Motor neuron (in vitro differentiated cells): ENCODE measurements around the gene CDYL. TPM values are rescaled to one million over a fixed set of nuclear protein-coding genes. Genes with fewer than 3 reads are reported as not detected.
A peak's percentile ranks its signal among the peaks of the same experiment; 100 is the strongest.

Experiments
- ATAC-seq, 8 experiments: fragments of 200-7000 bp; cut with Tn5 transposase; replicated peaks in 6 of 8; 2 replicates each; pipeline ENCODE4 v1.8.0; 2021; ENCODE audit warnings: mild to moderate bottlenecking in 8 of 8, moderate library complexity in 8 of 8
- H3K27ac ChIP-seq, 2 donors: fragments of 250-450 bp; sonication (Bioruptor Pico); 2 replicates each; pipeline ENCODE4 v1.9.0; 2021; ENCODE audit warnings: antibody characterized with exemption in 2 of 2, mild to moderate bottlenecking in 2 of 2, moderate library complexity in 1 of 2
- H3K4me1 ChIP-seq, 2 donors: fragments of 250-450 bp; sonication (Bioruptor Pico); replicated peaks in 1 of 2; 2 replicates each; pipeline ENCODE4 v1.6.1; 2021; ENCODE audit warnings: antibody characterized with exemption in 2 of 2, mild to moderate bottlenecking in 2 of 2, moderate library complexity in 1 of 2
- H3K4me3 ChIP-seq, 5 donors: fragments of 250-450 bp; sonication (Bioruptor Pico); 2 replicates each; pipeline ENCODE4 v1.9.0; 2021; ENCODE audit warnings: antibody characterized with exemption in 5 of 5, mild to moderate bottlenecking in 5 of 5, moderate library complexity in 4 of 5
- WGBS, 10 experiments: fragments of 450-650 bp; shearing (Covaris generic); methylation state at CpG; one replicate each; pipeline ENCODE4 v1.0.0; 2022; 5-methylcytosine and 5-hydroxymethylcytosine counted together
- in situ Hi-C, 9 experiments: fragments of 400-800 bp; cut with MboI; loops; one replicate each; pipeline ENCODE4 v1.15.0; 2021; ENCODE audit warnings: low sequenced_read_pairs in 9 of 9, low pct_unique_long_range_greater_than_20kb in 2 of 9; ENCODE audit not compliant: unreplicated experiment in 9 of 9
- total RNA-seq, 8 experiments: library from RNA; unstranded; fragments of 300-600 nt; gene quantifications; 2 replicates each; pipeline versions ENCODE4 v1.2.3 to v1.2.4, GENCODE V29; 2022

Gene CDYL, protein sequence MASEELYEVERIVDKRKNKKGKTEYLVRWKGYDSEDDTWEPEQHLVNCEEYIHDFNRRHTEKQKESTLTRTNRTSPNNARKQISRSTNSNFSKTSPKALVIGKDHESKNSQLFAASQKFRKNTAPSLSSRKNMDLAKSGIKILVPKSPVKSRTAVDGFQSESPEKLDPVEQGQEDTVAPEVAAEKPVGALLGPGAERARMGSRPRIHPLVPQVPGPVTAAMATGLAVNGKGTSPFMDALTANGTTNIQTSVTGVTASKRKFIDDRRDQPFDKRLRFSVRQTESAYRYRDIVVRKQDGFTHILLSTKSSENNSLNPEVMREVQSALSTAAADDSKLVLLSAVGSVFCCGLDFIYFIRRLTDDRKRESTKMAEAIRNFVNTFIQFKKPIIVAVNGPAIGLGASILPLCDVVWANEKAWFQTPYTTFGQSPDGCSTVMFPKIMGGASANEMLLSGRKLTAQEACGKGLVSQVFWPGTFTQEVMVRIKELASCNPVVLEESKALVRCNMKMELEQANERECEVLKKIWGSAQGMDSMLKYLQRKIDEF
- total RNA-seq, result 100 to 1,000 TPM in 1 of 8 experiments, 10 to 100 TPM in 7; 30.4 to 103 (median 62.0) TPM

DNA sequence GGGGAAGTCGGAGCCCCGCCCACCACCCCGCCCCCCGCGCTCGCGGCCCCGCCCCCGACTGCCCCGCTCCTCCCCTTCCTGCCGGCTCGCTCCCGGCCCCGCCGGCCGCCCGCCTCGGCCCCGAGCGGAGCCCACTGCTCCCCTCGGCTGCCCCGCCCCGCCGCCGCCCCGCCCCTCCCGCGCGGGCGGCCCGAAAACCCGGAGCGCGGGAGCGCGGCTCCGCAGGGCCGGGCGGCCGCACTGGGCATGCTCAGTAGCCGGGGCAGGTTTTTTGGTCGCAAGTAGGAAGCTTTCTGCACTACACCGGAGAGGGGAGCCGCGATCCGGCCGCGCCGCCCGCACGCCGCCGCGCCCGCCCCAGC lies at the start of gene CDYL:
TSS of gene CDYL (plus strand) at position 274 of the 362 bp plus-strand sequence. CDS start 380 bp downstream, outside the sequence.
- Histone ChIP-seq H3K4me3 (peak within 1 kb of the TSS; percentile 71 to 93 (median 79)), H3K4me1 (no peaks in the 10 kb centered on the region), H3K27ac (peak within 1 kb of the TSS; percentile 72 to 93)
- ATAC-seq, result peak; percentile 63 to 84 (median 78)
- in situ Hi-C loops, result no loop called here
- WGBS, 10 experiments, result no CpG with 5 or more reads among the region's 55 CpGs

DNA sequence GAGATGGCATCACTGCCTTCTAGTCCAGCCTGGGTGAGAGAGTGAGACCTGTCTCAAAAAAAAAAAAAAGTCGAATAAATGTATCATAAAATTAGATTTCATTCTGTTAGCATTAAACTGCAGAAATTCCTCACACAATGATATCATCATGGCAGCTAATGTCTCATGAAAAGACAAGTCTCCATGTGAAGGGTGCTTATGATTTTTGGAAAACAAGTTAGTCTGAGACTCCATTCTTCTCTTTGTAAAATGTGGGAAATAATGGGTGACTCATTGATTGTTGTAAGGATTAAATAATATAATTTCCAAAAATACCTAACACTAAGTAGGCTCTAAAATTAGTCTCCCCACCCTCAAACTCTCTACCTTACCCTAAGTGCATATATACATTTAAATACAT lies 49.6 kb upstream of the CDYL start:
- no peak overlapping the region for H3K4me3 ChIP-seq
- WGBS, 10 experiments, result 43 to 100% (median 83%) methylated on average over 1 of the region's 1 CpG; no CpG with 5 or more reads in 1 of the 10 experiments
- in situ Hi-C loops, result no loop called here
- H3K4me1 ChIP-seq, result peaks cover 15 to 23% of the 10 kb centered on the region in 2 donors
- no peak overlapping the region for H3K27ac ChIP-seq
- ATAC-seq, result no peak

DNA sequence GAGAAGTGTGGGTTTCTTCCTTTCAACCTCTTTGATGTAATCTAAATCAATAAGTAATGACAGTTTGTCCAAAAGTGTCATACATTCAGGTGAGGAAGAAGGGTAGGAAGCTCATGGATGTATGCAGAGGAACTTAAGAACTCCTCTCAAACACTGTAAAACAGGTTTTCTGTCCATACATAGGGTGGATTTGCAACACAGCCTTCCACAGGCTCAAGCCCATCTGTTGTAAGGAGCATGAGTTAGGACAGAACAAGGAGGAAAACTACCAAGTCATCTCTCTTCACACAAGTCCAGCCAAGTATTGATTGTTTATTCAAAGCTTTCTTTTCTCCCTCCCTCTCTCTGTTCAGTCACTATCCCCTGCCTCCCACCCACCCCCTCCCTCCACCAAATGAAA lies 49.0 kb upstream of the CDYL start:
- Histone ChIP-seq H3K27ac (peak overlapping the region in 1 of 2 donors; percentile 52), H3K4me1 (peaks cover 15 to 23% of the 10 kb centered on the region in 2 donors), H3K4me3 (no peak overlapping the region)
- in situ Hi-C loops, result no loop called here
- ATAC-seq, result peak; percentile 35 to 74 (median 54)

DNA sequence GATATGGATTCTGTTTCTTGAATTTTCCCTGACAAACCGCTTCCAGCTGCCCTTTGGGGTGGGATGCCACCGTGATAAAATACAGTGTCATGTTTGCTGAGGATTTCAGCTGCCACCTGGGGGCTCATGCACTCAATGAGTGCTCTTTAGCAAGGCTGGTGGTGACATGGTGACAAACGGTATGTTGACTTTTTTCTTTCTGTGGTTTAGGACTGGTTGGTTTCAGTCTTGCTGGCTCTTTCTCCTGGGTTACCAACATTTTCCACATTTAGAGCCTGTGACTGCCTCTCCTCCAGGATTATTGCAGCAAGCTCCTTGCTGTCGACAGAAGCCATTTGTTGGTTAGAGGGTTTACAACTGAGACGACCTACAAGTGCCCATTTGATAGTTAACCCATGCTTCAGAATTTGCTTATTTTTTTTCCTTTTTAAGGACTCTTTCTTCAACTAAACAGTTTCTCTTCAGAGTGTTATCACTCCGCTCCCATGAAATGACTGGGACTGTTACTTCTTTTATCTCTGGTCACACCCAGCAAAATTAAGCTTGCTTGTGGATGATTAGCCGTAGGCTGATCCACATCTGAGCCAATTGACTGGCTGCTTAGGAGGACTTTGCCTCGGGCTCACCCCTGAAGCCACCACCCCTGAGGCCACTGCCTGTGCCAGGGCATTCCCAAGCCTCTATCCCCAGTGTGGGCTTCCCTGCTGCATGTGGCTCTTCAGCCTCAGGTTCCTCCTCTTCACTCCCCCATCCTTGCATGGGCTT lies 48.4 kb upstream of the CDYL start:
- WGBS, 10 experiments, result 0 to 100% (median 36%) methylated on average over 1 to 6 of the region's 8 CpGs; no CpG with 5 or more reads in 1 of the 10 experiments
- in situ Hi-C loops, result no loop called here

DNA sequence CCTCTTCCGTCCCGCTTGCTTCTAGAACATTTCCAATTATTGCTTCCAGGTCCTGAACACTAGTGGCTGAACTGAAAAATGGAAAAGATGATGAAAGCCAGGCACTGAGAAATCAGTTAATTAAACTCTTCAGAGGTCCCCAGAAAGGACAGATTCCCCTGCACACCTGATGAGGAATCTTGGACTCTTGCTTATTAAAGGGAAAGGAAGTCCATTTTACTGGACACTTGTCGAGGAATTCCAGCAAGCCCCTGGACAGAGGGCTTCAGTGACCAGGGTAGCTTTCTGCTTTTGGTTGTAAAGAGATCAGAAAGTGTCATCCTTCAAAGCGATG lies 47.8 kb upstream of the CDYL start:
- no peak for ATAC-seq
- Histone ChIP-seq H3K4me3 (no peak overlapping the region), H3K4me1 (peaks cover 20 to 26% of the 10 kb centered on the region in 2 donors), H3K27ac (peak overlapping the region in 1 of 2 donors; percentile 52)
- 65 to 100% (median 89%) methylated on average over 1 to 3 of the region's 4 CpGs; no CpG with 5 or more reads in 4 of the 10 experiments for WGBS, 10 experiments
- in situ Hi-C loops, result no loop called here

More for the DNA sequence above, 48.4 kb upstream of the CDYL start:
- Histone ChIP-seq H3K27ac (peak overlapping the region in 1 of 2 donors; percentile 52), H3K4me3 (no peak overlapping the region), H3K4me1 (peaks cover 17 to 23% of the 10 kb centered on the region in 2 donors)
- ATAC-seq, result peak; percentile 56 to 95 (median 88)

DNA sequence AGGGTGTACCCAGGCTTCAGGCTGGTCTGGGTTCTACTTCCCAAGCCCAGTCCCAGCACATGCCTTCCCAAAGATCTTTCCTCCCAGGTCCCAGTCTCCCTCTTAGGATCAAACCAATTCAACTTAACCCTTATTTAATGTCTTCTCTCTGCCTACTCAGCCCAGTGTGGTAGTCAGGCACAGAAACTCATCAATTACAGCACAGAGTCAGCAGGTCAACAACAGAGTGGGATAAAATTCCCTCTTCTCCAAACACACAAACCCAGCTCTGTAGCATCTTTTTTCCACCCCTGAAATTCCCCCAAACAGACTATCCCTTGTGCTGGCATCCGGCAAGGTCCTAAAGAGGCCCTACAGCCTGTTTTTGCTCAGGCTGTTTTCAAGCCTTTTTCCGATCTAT lies 47.3 kb upstream of the CDYL start:
- Histone ChIP-seq H3K4me1 (peaks cover 20 to 26% of the 10 kb centered on the region in 2 donors), H3K27ac (no peak overlapping the region), H3K4me3 (no peak overlapping the region)
- in situ Hi-C loops, result no loop called here
- 20 to 83% (median 76%) methylated on average over 1 to 2 of the region's 2 CpGs; no CpG with 5 or more reads in 4 of the 10 experiments for WGBS, 10 experiments
- ATAC-seq, result no peak

DNA sequence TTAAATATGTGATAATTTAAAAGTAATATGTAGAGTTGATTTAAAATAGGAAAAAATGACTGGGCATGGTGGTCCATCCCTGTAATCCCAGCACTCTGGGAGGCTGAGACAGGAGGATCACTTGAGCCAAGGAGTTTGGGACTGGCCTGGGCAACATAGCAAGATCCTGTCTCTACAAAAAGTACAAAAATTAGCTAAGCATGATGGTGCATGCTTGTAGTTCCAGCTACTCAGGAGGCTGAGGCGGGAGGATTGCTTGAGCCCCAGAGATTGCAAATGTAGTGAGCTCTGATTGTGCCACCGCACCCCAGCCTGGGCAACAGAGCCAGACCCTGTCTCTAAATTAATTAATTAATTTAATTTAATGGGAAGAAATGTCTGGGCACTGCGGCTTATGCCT lies 44.2 kb upstream of the CDYL start:
- Histone ChIP-seq H3K4me1 (peaks cover 20 to 32% of the 10 kb centered on the region in 2 donors), H3K27ac (no peak overlapping the region), H3K4me3 (no peak overlapping the region)
- 86 to 100% (median 95%) methylated on average over 1 to 3 of the region's 3 CpGs; no CpG with 5 or more reads in 4 of the 10 experiments for WGBS, 10 experiments
- in situ Hi-C loops, result no loop called here
- ATAC-seq, result no peak

DNA sequence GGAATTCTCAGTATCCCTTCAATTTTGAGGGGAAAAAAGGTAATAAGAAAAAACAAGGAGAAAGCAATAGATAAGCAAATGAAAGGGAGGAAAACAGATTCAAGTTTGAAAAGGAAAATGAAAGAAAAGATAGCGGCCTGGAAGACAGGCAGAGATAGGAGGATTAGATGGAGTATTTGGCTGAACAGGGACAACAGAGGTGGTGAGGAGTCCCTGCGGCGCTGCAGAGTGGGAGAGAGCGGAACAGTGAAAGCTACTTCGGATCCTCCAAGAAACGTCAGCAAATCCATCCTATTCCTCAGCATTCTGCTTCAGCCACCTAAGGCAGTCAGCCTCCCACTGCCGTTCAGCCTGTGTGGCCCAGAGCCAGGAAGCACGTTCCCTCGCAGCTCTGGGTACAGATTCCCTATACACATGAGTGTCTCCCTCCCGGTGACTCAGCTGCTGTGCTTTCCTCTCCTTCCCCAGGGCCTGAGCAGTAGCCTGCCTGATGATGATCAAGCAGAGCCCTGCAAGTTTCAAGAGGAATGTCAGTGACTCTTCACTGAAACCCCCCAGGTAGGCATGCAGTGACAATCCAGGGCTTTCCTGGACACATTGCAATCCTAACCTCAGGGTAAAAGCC lies 43.4 kb upstream of the CDYL start:
- ATAC-seq, result peak; percentile 61 to 100 (median 98)
- H3K4me3 ChIP-seq, result no peak overlapping the region
- in situ Hi-C loops, result no loop called here
- WGBS, 10 experiments, result 20 to 71% (median 56%) methylated on average over 2 to 10 of the region's 10 CpGs; no CpG with 5 or more reads in 3 of the 10 experiments
- peaks cover 12 to 26% of the 10 kb centered on the region in 2 donors for H3K4me1 ChIP-seq
- H3K27ac ChIP-seq, result no peak overlapping the region

DNA sequence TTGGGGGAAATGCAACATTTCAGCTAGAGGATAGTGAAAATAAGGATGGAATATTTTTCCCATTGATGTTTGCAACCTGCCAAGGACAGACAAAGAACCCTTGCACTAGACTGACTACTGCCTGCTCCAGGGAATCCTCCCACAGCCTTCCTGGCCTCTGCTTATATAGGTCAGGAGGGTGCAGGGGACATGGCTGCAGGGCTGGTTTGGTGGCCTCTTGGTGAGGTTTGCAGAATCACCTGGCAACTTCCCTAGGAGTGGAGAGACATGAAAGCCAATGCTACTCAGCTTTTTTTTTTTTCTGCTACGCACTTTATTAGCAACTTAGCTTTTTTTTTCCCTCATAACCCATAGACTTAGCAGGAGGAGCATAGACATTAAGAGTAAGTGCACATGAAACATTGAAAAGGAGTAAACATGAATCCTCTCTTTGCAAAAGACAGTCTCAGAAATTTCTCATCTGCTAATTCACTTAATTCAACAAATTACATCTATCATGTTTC lies 39.8 kb upstream of the CDYL start:
- peak in 1 of 8 experiments; percentile 31 for ATAC-seq
- in situ Hi-C loops, result no loop called here
- WGBS, 10 experiments, result 89 to 100% (median 100%) methylated on average over 1 of the region's 1 CpG; no CpG with 5 or more reads in 4 of the 10 experiments
- Histone ChIP-seq H3K4me1 (peaks cover 5 to 10% of the 10 kb centered on the region in 2 donors), H3K27ac (no peak overlapping the region), H3K4me3 (no peak overlapping the region)

DNA sequence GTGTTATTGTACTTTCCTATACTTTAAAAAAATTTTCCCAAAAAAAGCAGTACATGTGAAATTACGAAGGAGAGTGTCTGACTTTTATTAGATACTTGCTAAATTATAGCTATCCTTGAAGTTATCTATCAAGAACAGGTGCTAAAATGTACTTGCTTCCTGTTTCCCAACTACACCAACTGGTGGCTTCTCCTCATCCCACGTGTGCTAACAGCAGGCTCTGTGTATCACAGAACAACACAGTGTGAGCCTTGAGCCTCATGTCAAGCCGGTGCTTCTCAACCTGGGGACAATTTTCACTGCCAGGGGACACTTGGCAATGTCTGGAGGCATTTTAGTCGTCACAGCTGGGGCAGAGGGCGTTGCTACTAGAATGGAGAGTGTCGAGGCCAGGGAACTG lies 36.2 kb upstream of the CDYL start:
- 15 to 100% (median 77%) methylated on average over 1 to 5 of the region's 6 CpGs; no CpG with 5 or more reads in 3 of the 10 experiments for WGBS, 10 experiments
- Histone ChIP-seq H3K4me1 (peaks cover 0 to 2% of the 10 kb centered on the region in 2 donors), H3K27ac (no peak overlapping the region), H3K4me3 (no peak overlapping the region)
- in situ Hi-C loops, result no loop called here
- no peak for ATAC-seq

DNA sequence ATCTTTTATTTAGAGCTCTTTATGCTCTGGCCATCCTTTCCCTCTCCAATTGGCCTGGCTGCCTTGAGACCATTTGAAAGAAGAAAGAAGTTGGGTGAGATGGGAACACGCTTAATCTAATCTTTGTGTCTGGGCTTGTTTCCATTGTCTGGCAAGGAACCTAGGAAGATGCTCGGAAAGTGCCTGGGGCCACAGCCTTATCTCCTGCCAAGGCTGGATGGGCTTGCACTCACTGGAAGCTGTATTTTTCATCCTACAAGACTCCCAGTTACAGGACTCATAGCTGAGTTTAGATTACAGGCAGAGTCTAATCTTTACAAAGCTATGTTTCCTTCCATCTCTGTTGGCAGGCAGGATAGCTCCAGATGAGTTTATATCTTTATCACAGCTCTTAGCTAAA lies 33.1 kb upstream of the CDYL start:
- Histone ChIP-seq H3K4me1 (peaks cover 8 to 9% of the 10 kb centered on the region in 2 donors), H3K27ac (no peak overlapping the region), H3K4me3 (no peak overlapping the region)
- in situ Hi-C loops, result no loop called here
- ATAC-seq, result no peak
- 17 to 100% (median 96%) methylated on average over 1 to 2 of the region's 2 CpGs; no CpG with 5 or more reads in 4 of the 10 experiments for WGBS, 10 experiments

DNA sequence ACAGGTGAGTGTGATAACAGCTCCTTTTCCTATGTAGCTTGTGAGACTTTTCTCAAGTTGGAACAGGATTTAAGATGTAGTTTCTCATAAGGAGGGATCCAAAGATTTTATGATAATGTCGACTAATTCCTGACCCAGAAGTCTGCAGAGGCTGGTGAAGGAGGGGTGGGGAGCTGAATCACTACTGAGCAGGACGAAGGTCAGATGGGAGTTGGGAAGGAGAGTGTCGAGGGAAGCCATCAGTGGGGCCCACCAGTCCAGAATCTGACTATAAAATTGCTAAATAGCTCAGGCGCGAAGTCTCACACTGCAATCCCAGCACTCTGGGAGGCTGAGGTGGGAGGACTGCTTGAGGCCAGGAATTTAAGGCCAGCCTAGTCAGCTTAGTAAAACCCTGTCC lies 32.3 kb upstream of the CDYL start:
- Histone ChIP-seq H3K4me1 (peaks cover 11% of the 10 kb centered on the region in 2 donors), H3K4me3 (no peak overlapping the region), H3K27ac (no peak overlapping the region)
- in situ Hi-C loops, result no loop called here
- no peak for ATAC-seq
- WGBS, 10 experiments, result 33 to 100% (median 77%) methylated on average over 1 to 5 of the region's 5 CpGs; no CpG with 5 or more reads in 3 of the 10 experiments
